ENCODE measurements around the gene ANGPT4. TPM values are rescaled to one million over a fixed set of nuclear protein-coding genes. Genes with fewer than 3 reads are reported as not detected.
A peak's percentile ranks its signal among the peaks of the same experiment; 100 is the strongest.

Gene ANGPT4
- total and polyA plus RNA-seq, 2 of the 13 experiments (the other 11 are each of a cell fraction or from before 2014, with no cell fraction given): not detected

- no TSS peak for BruUV-seq (replicated peaks)
- H3K4me3 ChIP-seq (replicated peaks in 1 of 3; ENCODE audit: insufficient read depth in 1 of 3, low read depth in 2 of 3, low read length in 3 of 3): no peak overlapping the region
- ChIA-PET CTCF (ENCODE audit: low intra/inter-chr PET ratio, low total read pairs) (no interaction called here), POLR2A (no interaction called here)
- in situ Hi-C loops (cut with HindIII; ENCODE audit: extremely low pct_ligation_motif_present, low pct_unique_long_range_greater_than_20kb): no loop called here
- no peaks in the 10 kb centered on the region for H3K79me2 ChIP-seq (ENCODE audit: insufficient read depth, low read length)
- H3K36me3 ChIP-seq (replicated peaks in 1 of 2; ENCODE audit: control insufficient read depth in 1 of 2, insufficient read depth in 2 of 2, low read length in 2 of 2): no peaks in the 10 kb centered on the region
- no peaks in the 10 kb centered on the region for H3K4me1 ChIP-seq (ENCODE audit: insufficient read depth, low read length)
- H4K20me1 ChIP-seq (ENCODE audit: insufficient read depth, low read length): no peaks in the 10 kb centered on the region
- WGBS (ENCODE audit: low lambda C conversion rate): under 1% methylated on average over 10 of the region's 10 CpGs
- no peaks in the 10 kb centered on the region for H3K9me3 ChIP-seq (ENCODE audit: low read length)
- H2AFZ ChIP-seq (ENCODE audit: low read length): no peak overlapping the region
- FAIRE-seq (no peak), DNase-seq (ENCODE audit: low spot score) (no peak), ATAC-seq (no peak)
- intact Hi-C loops (cut with micrococcal nuclease; ENCODE audit: unreplicated experiment): loop anchor here (10.0 kb wide), 1 partner anchor 414 kb away; no protein-coding TSS in a partner anchor
- H3K9ac ChIP-seq (ENCODE audit: insufficient read depth, low read depth, low read length): no peak overlapping the region
- peaks cover 0 to 11% of the 10 kb centered on the region in 2 experiments; a peak in 3 of 5 replicates for H3K27me3 ChIP-seq (ENCODE audit: control insufficient read depth in 1 of 2, insufficient read depth in 2 of 2, low read length in 2 of 2)
- no peak overlapping the region for H3K4me2 ChIP-seq (ENCODE audit: low read depth, low read length)
- no peak overlapping the region for H3K27ac ChIP-seq (ENCODE audit: extremely low read length, insufficient read depth, low read length)
- TF ChIP-seq ZNF570 (CRISPR knock-in tag; IDR thresholded peaks at IDR 0.05; ENCODE audit: borderline replicate concordance): no peak
- 0 out of 4 replicates have a peak, but pooled peaks of 1 of the 2 experiments have one; percentile 66 for TF ChIP-seq ATF4 (CRISPR knock-in tag; IDR thresholded peaks at IDR 0.05)
- TF ChIP-seq FOSL2 (CRISPR knock-in tag; IDR thresholded peaks at IDR 0.05): peak; percentile 65
- TF ChIP-seq ATF7 (IDR thresholded peaks at IDR 0.05): 0 out of 2 replicates have a peak, but pooled peaks have one; percentile 28
- TF ChIP-seq ATF7 (CRISPR knock-in tag; IDR thresholded peaks at IDR 0.05): no peak
- TF ChIP-seq ZBTB21 (CRISPR knock-in tag; IDR thresholded peaks at IDR 0.05): no peak
- no peak for TF ChIP-seq ZNF12 (CRISPR knock-in tag; IDR thresholded peaks at IDR 0.05)
- TF ChIP-seq LBX2 (CRISPR knock-in tag; IDR thresholded peaks at IDR 0.05; ENCODE audit: borderline replicate concordance): no peak
- no peak for TF ChIP-seq ZBTB44 (CRISPR knock-in tag; IDR thresholded peaks at IDR 0.05)
- no peak for TF ChIP-seq ZNF562 (CRISPR knock-in tag; IDR thresholded peaks at IDR 0.05; ENCODE audit: borderline replicate concordance)
- TF ChIP-seq AHDC1 (CRISPR knock-in tag; IDR thresholded peaks at IDR 0.05; ENCODE audit: borderline replicate concordance): no peak
- no peak for TF ChIP-seq NAIF1 (CRISPR knock-in tag; IDR thresholded peaks at IDR 0.05; ENCODE audit: borderline replicate concordance)
- no peak for TF ChIP-seq ZNF569 (CRISPR knock-in tag; IDR thresholded peaks at IDR 0.05; ENCODE audit: borderline replicate concordance)
These were observed 34.9 kb downstream of the ANGPT4 start for GRCh38 chr20:881051-881782.
